ENCODE data around the gene DNAJC22.
"Not testable (repeated sequence)": the region's sequence is repeated elsewhere in the genome, so short reads cannot be mapped to it uniquely, and the experiment has no call there.

Gene DNAJC22

GRCh38 chr12:49346659-49347310 is at the start of gene DNAJC22:
DNAJC22 (plus strand) TSS chr12:49346888; CDS start chr12:49348873, 1,985 bp downstream.
- no peak for DNase-seq

GRCh38 chr12:49297695-49298060 is 49.0 kb upstream of the DNAJC22 start:
- DNase-seq, result no peak

GRCh38 chr12:49298160-49298559 is 48.5 kb upstream of the DNAJC22 start:
- no peak for DNase-seq

- DNase-seq, result no peak
Observed at GRCh38 chr12:49301760-49302159, 44.9 kb upstream of the DNAJC22 start.

- DNase-seq, result no peak
Observed at GRCh38 chr12:49304161-49304560, 42.5 kb upstream of the DNAJC22 start.

- no peak for DNase-seq
Observed at GRCh38 chr12:49305762-49306510, 40.8 kb upstream of the DNAJC22 start.

- no peak for DNase-seq
Observed at GRCh38 chr12:49309386-49309785, 37.3 kb upstream of the DNAJC22 start.

- not testable (repeated sequence) for DNase-seq
Observed at GRCh38 chr12:49310451-49311000, 36.2 kb upstream of the DNAJC22 start.

- DNase-seq, result no peak
Observed at GRCh38 chr12:49314811-49315210, 31.9 kb upstream of the DNAJC22 start.

- not testable (repeated sequence) for DNase-seq
Observed at GRCh38 chr12:49317118-49317517, 29.6 kb upstream of the DNAJC22 start.

GRCh38 chr12:49320411-49321103 is 26.1 kb upstream of the DNAJC22 start:
- DNase-seq, result not testable (repeated sequence)

- no peak for DNase-seq
Observed at GRCh38 chr12:49322367-49322707, 24.4 kb upstream of the DNAJC22 start.

GRCh38 chr12:49322708-49323523 is 23.8 kb upstream of the DNAJC22 start, which contains the start of gene TROAP:
TROAP (plus strand) TSS chr12:49323255; CDS start chr12:49323609, 354 bp downstream.
- peak; percentile 98 for DNase-seq

- DNase-seq, result no peak
Observed at GRCh38 chr12:49323524-49324097, 23.1 kb upstream of the DNAJC22 start.

- DNase-seq, result no peak
Observed at GRCh38 chr12:49325606-49326005, 21.1 kb upstream of the DNAJC22 start.

- no peak for DNase-seq
Observed at GRCh38 chr12:49327368-49327767, 19.3 kb upstream of the DNAJC22 start.

GRCh38 chr12:49327887-49328286 is 18.8 kb upstream of the DNAJC22 start:
- no peak for DNase-seq

GRCh38 chr12:49328816-49329215 is 17.9 kb upstream of the DNAJC22 start:
- no peak for DNase-seq

- DNase-seq, result no peak
Observed at GRCh38 chr12:49330032-49330619, 16.6 kb upstream of the DNAJC22 start.

GRCh38 chr12:49330631-49331379 is 15.9 kb upstream of the DNAJC22 start:
- DNase-seq, result no peak

Measured in right forelimb (tissue), 1 donor.